HCT116 (cell line): ENCODE measurements around the gene GPR78. TPM values are rescaled to one million over a fixed set of nuclear protein-coding genes. Genes with fewer than 3 reads are reported as not detected.

Source experiments
- ATAC-seq: fragments of 200-7000 bp; cut with Tn5 transposase; 2 replicates; pipeline ENCODE4 v1.9.1; 2020; ENCODE audit warnings: mild to moderate bottlenecking, moderate library complexity
- BruUV-seq: library from RNA; stranded (reverse); fragments of 400-500 nt; replicated peaks from 2 replicates; lab custom pipeline; 2021; lab: Mats Ljungman, UMichigan
- CTCF ChIA-PET: fragments of 300-600 bp; sonication (Branson Sonifier 250); formaldehyde crosslinking; loops from one replicate; lab custom pipeline; 2021; ENCODE audit warnings: antibody characterized with exemption; lab: Charles Lee
- POLR2A ChIA-PET: fragments of 300-600, 350-600 bp; sonication (Branson Sonifier 250); formaldehyde crosslinking; loops from one replicate; lab custom pipeline; 2021; ENCODE audit warnings: antibody characterized with exemption; lab: Charles Lee
- RAD21 ChIA-PET, 2 experiments: fragments of 300-600 bp; sonication (Branson Sonifier 250); formaldehyde crosslinking; loops; one replicate each; lab custom pipeline; 2023; ENCODE audit warnings: low total read pairs in 2 of 2; ENCODE audit not compliant: uncharacterized antibody in 2 of 2, unreplicated experiment in 2 of 2, low non-redundant PET in 1 of 2; lab: Charles Lee
- DNase-seq: peaks from one replicate; pipeline ENCODE4 v3.0.0-alpha.2; 2010; ENCODE audit warnings: low read depth, low spot score
- H2AFZ ChIP-seq: fragments of 200-600 bp; shearing (Covaris generic), sonication (generic); 2 replicates; pipeline ENCODE4 v1.6.1; 2017; ENCODE audit warnings: low read depth, mixed run types, mixed read lengths, antibody characterized with exemption, low read length; ENCODE audit not compliant: poor library complexity, severe bottlenecking
- H3K27ac ChIP-seq: 2 replicates; pipeline ENCODE4 v1.5.1; 2012; ENCODE audit warnings: low read depth, low read length
- H3K27me3 ChIP-seq: fragments of 200-600 bp; sonication (generic); 2 replicates; pipeline ENCODE4 v1.6.1; 2016; ENCODE audit warnings: mixed run types, low read length, mixed read lengths; ENCODE audit not compliant: insufficient read depth
- H3K36me3 ChIP-seq, 2 experiments: fragments of 200-500 bp in 1 of 2; fragments of 200-600 bp in 1 of 2; sonication (Bioruptor generic) in 1 of 2; sonication (generic) in 1 of 2; 2 replicates each; pipeline versions ENCODE4 v1.5.1 to v1.6.1; 2014 to 2016; ENCODE audit warnings: low read length in 2 of 2, inconsistent platforms in 1 of 2, mixed read lengths in 1 of 2, mixed run types in 1 of 2; ENCODE audit not compliant: insufficient read depth in 2 of 2, control insufficient read depth in 1 of 2
- H3K4me1 ChIP-seq, 2 experiments: fragments of 200-600 bp in 1 of 2; sonication (generic) in 1 of 2; 2 replicates each; pipeline versions ENCODE4 v1.5.1 to v1.6.1; 2012 to 2017; ENCODE audit warnings: low read length in 2 of 2, inconsistent platforms in 1 of 2, mild to moderate bottlenecking in 1 of 2, mixed read lengths in 1 of 2, mixed run types in 1 of 2, moderate library complexity in 1 of 2; ENCODE audit not compliant: insufficient read depth in 2 of 2, control insufficient read depth in 1 of 2
- H3K4me2 ChIP-seq: fragments of 200-600 bp; sonication (generic); 2 replicates; pipeline ENCODE4 v1.6.1; 2017; ENCODE audit warnings: mixed run types, low read length, mixed read lengths
- H3K4me3 ChIP-seq, 2 experiments: fragments of 200-600 bp in 1 of 2; sonication (generic) in 1 of 2; replicated peaks in 1 of 2; 2 replicates each; pipeline ENCODE4 v1.5.1; 2011 to 2016; ENCODE audit warnings: low read length in 2 of 2, control low read depth in 1 of 2, low read depth in 1 of 2, mild to moderate bottlenecking in 1 of 2, mixed read lengths in 1 of 2, mixed run types in 1 of 2
- H3K79me2 ChIP-seq: fragments of 200-600 bp; sonication (generic); 2 replicates; pipeline ENCODE4 v1.6.1; 2017; ENCODE audit warnings: mild to moderate bottlenecking, mixed run types, low read length, moderate library complexity, mixed read lengths; ENCODE audit not compliant: insufficient read depth
- H3K9ac ChIP-seq: fragments of 200-600 bp; sonication (generic); 2 replicates; pipeline ENCODE4 v1.6.1; 2016; ENCODE audit warnings: low read length, mixed read lengths
- H3K9me2 ChIP-seq: fragments of 200-600 bp; sonication (generic), shearing (Covaris generic); 2 replicates; pipeline ENCODE4 v1.6.1; 2017; ENCODE audit warnings: mixed run types, mild to moderate bottlenecking, moderate library complexity; ENCODE audit not compliant: insufficient read depth
- H3K9me3 ChIP-seq, 2 experiments: fragments of 200-500 bp in 1 of 2; fragments of 200-600 bp in 1 of 2; sonication (Bioruptor generic) in 1 of 2; sonication (generic) in 1 of 2; 2 replicates each; pipeline ENCODE4 v1.6.1; 2014 to 2017; ENCODE audit warnings: low read length in 2 of 2, mixed read lengths in 2 of 2, inconsistent platforms in 1 of 2, low read depth in 1 of 2, mild to moderate bottlenecking in 1 of 2, mixed run types in 1 of 2, moderate library complexity in 1 of 2; ENCODE audit not compliant: control insufficient read depth in 1 of 2, insufficient read depth in 1 of 2
- H4K20me1 ChIP-seq: fragments of 200-600 bp; sonication (generic), shearing (Covaris generic); 2 replicates; pipeline ENCODE4 v1.6.1; 2017; ENCODE audit warnings: mixed run types, mild to moderate bottlenecking, moderate library complexity; ENCODE audit not compliant: insufficient read depth
- CBX3 ChIP-seq: IDR thresholded peaks from 2 replicates; pipeline ENCODE4 v1.6.1; 2012; ENCODE audit warnings: low read depth
- CEBPB ChIP-seq: IDR thresholded peaks from 2 replicates; pipeline ENCODE4 v1.6.1; 2012; ENCODE audit warnings: low read depth
- CTCF ChIP-seq, 3 experiments: fragments of 200-600 bp in 1 of 3; sonication (generic) in 1 of 3; IDR thresholded peaks in 2 of 3; conservative IDR thresholded peaks in 1 of 3; 2 replicates each; pipeline ENCODE4 v1.5.1; 2012 to 2017; ENCODE audit warnings: low read depth in 2 of 3, low read length in 2 of 3, antibody characterized with exemption in 1 of 3, borderline replicate concordance in 1 of 3, control low read depth in 1 of 3, mild to moderate bottlenecking in 1 of 3, mixed read lengths in 1 of 3, mixed run types in 1 of 3, moderate library complexity in 1 of 3; ENCODE audit not compliant: insufficient read depth in 1 of 3
- EGR1 ChIP-seq: IDR thresholded peaks from 2 replicates; pipeline ENCODE4 v1.6.1; 2012; ENCODE audit warnings: low read depth
- ELF1 ChIP-seq: IDR thresholded peaks from 2 replicates; pipeline ENCODE4 v1.6.1; 2012; ENCODE audit warnings: low read depth, borderline replicate concordance
- EZH2phosphoT487 ChIP-seq: fragments of 200-600 bp; IDR thresholded peaks from 2 replicates; pipeline ENCODE4 v1.6.1; 2018; ENCODE audit warnings: antibody characterized with exemption, borderline replicate concordance
- FOSL1 ChIP-seq: IDR thresholded peaks from 2 replicates; pipeline ENCODE4 v1.6.1; 2012; ENCODE audit warnings: low read depth
- JUND ChIP-seq: IDR thresholded peaks from 2 replicates; pipeline ENCODE4 v1.6.1; 2012
- POLR2A ChIP-seq: IDR thresholded peaks from 2 replicates; pipeline ENCODE4 v1.7.0; 2011; ENCODE audit warnings: borderline replicate concordance; ENCODE audit not compliant: insufficient read depth, insufficient read length; ENCODE audit errors: extremely low read depth
- RAD21 ChIP-seq: IDR thresholded peaks from 2 replicates; pipeline ENCODE4 v1.6.1; 2012; ENCODE audit warnings: low read depth, mild to moderate bottlenecking
- REST ChIP-seq: IDR thresholded peaks from 2 replicates; pipeline ENCODE4 v1.6.1; 2012; ENCODE audit warnings: low read depth
- SP1 ChIP-seq: IDR thresholded peaks from 2 replicates; pipeline ENCODE4 v1.6.1; 2012; ENCODE audit warnings: low read depth
- SRF ChIP-seq: IDR thresholded peaks from 2 replicates; pipeline ENCODE4 v1.6.1; 2012; ENCODE audit warnings: low read depth
- TCF7L2 ChIP-seq: IDR thresholded peaks from 2 replicates; pipeline ENCODE4 v1.7.0; 2011; ENCODE audit warnings: borderline replicate concordance, inconsistent platforms; ENCODE audit not compliant: insufficient read depth, insufficient read length; ENCODE audit errors: extremely low read depth
- YY1 ChIP-seq: IDR thresholded peaks from 2 replicates; pipeline ENCODE4 v1.6.1; 2011; ENCODE audit warnings: low read length, low read depth, moderate library complexity, mild to moderate bottlenecking; ENCODE audit not compliant: insufficient replicate concordance; ENCODE audit errors: extremely low read depth
- ZFX ChIP-seq: fragments of 450-650 bp; IDR thresholded peaks from 2 replicates; pipeline ENCODE4 v1.6.1; 2017
- ZNF274 ChIP-seq: fragments of 200-500 bp; sonication (Bioruptor generic); IDR thresholded peaks from 2 replicates; pipeline ENCODE4 v1.6.1; 2014; ENCODE audit warnings: mild to moderate bottlenecking, low read depth, low read length, inconsistent platforms
- intact Hi-C: fragments of 100-400 bp; cut with micrococcal nuclease; formaldehyde crosslinking; loops from 2 replicates; pipeline ENCODE4 v1.10.0; 2022
- total RNA-seq: library from RNA; stranded (reverse); gene quantifications from one replicate; pipeline ENCODE4 v1.2.1, GENCODE V29; 2021; ENCODE audit not compliant: unreplicated experiment

The GPR78 gene
- total RNA-seq, 1 experiment from 2014 or later: not detected

- no peak overlapping the region for H3K4me2 ChIP-seq
- H3K36me3 ChIP-seq: no peaks in the 10 kb centered on the region
- no peaks in the 10 kb centered on the region for H3K9me2 ChIP-seq
- no peaks in the 10 kb centered on the region for H3K9me3 ChIP-seq
- H3K27me3 ChIP-seq: 0 out of 2 replicates have a peak, but pooled peaks cover 4% of the 10 kb centered on the region
- ATAC-seq (no peak), DNase-seq (no peak)
- no peak overlapping the region for H3K9ac ChIP-seq
- CTCF ChIA-PET: no interaction called here
- TF ChIP-seq SRF (no peak), YY1 (no peak), EGR1 (no peak), TCF7L2 (no peak), JUND (no peak), CBX3 (no peak), ZNF274 (no peak), ELF1 (no peak), RAD21 (no peak), REST (no peak), EZH2phosphoT487 (no peak), CEBPB (no peak), SP1 (no peak), POLR2A (no peak), ZFX (no peak), CTCF (IDR thresholded peaks at IDR 0.05 in 2 of 3, conservative IDR thresholded peaks at IDR 0.05 in 1 of 3; ENCODE audit: borderline replicate concordance in 1 of 3, insufficient read depth in 1 of 3, low read depth in 2 of 3, low read length in 2 of 3) (no peak), FOSL1 (no peak)
- RAD21 ChIA-PET: no interaction called here
- peaks cover 11 to 17% of the 10 kb centered on the region in 2 experiments; a peak in 3 of 4 replicates for H3K4me1 ChIP-seq
- H2AFZ ChIP-seq: no peak overlapping the region
- H3K27ac ChIP-seq: no peak overlapping the region
- no peaks in the 10 kb centered on the region for H4K20me1 ChIP-seq
- H3K4me3 ChIP-seq: no peak overlapping the region
- H3K79me2 ChIP-seq: no peaks in the 10 kb centered on the region
- intact Hi-C loops: loop anchor here (10.0 kb wide), 1 partner anchor 282 kb away; no protein-coding TSS in a partner anchor
- POLR2A ChIA-PET: no interaction called here
- no TSS peak for BruUV-seq
Observed at GRCh38 chr4:8602686-8603430, 22.7 kb downstream of the GPR78 start.
